H9 (cell line): ENCODE data around the gene PARD3. TPM values are rescaled to one million over a fixed set of nuclear protein-coding genes. Genes with fewer than 3 reads are reported as not detected.

Experiments
- DNase-seq: peaks from one replicate; pipeline ENCODE4 v3.0.0-alpha.2; 2017
- H2AFZ ChIP-seq: one replicate; pipeline ENCODE4 v1.6.1; 2013; ENCODE audit warnings: mild to moderate bottlenecking, low read length, control low read depth, moderate library complexity
- H2AK5ac ChIP-seq: 2 replicates; pipeline ENCODE4 v1.6.1; 2013; ENCODE audit warnings: low read length, control low read depth, mixed read lengths; ENCODE audit not compliant: insufficient read length
- H2BK120ac ChIP-seq: one replicate; pipeline ENCODE4 v1.6.1; 2013; ENCODE audit warnings: low read depth, mild to moderate bottlenecking, low read length, control low read depth, inconsistent platforms; ENCODE audit not compliant: poor library complexity, severe bottlenecking
- H2BK12ac ChIP-seq: 2 replicates; pipeline ENCODE4 v1.6.1; 2013; ENCODE audit warnings: low read length, control low read depth, mixed read lengths, low read depth; ENCODE audit not compliant: insufficient read length
- H2BK15ac ChIP-seq: 2 replicates; pipeline ENCODE4 v1.6.1; 2013; ENCODE audit warnings: low read depth, low read length, control low read depth
- H2BK20ac ChIP-seq: one replicate; pipeline ENCODE4 v1.6.1; 2013; ENCODE audit warnings: low read depth, mild to moderate bottlenecking, low read length, control low read depth, inconsistent platforms; ENCODE audit not compliant: poor library complexity, severe bottlenecking
- H2BK5ac ChIP-seq: 2 replicates; pipeline ENCODE4 v1.6.1; 2013; ENCODE audit warnings: low read length, control low read depth, mixed read lengths; ENCODE audit not compliant: insufficient read length
- H3K14ac ChIP-seq: 2 replicates; pipeline ENCODE4 v1.6.1; 2013; ENCODE audit warnings: low read length, control low read depth; ENCODE audit not compliant: insufficient read depth
- H3K18ac ChIP-seq: 2 replicates; pipeline ENCODE4 v1.6.1; 2013; ENCODE audit warnings: low read depth, mild to moderate bottlenecking, mixed read lengths, low read length, control low read depth; ENCODE audit not compliant: insufficient read length
- H3K23ac ChIP-seq: 2 replicates; pipeline ENCODE4 v1.6.1; 2013; ENCODE audit warnings: low read length, control low read depth, mixed read lengths, low read depth; ENCODE audit not compliant: insufficient read length
- H3K23me2 ChIP-seq: 2 replicates; pipeline ENCODE4 v1.6.1; 2013; ENCODE audit warnings: low read depth, mild to moderate bottlenecking, mixed read lengths, low read length, control low read depth; ENCODE audit not compliant: insufficient read length, poor library complexity, severe bottlenecking
- H3K27ac ChIP-seq: 2 replicates; pipeline ENCODE4 v1.5.1; 2013; ENCODE audit warnings: low read length, control low read depth, mixed read lengths, low read depth; ENCODE audit not compliant: insufficient read length
- H3K27me3 ChIP-seq: 2 replicates; pipeline ENCODE4 v1.6.1; 2013; ENCODE audit warnings: low read length, control low read depth, inconsistent platforms; ENCODE audit not compliant: insufficient read depth
- H3K4ac ChIP-seq: 2 replicates; pipeline ENCODE4 v1.6.1; 2013; ENCODE audit warnings: low read depth, mild to moderate bottlenecking, control low read depth, inconsistent platforms, low read length, moderate library complexity
- H3K4me1 ChIP-seq: 2 replicates; pipeline ENCODE4 v1.6.1; 2013; ENCODE audit warnings: low read length, control low read depth, inconsistent platforms; ENCODE audit not compliant: insufficient read depth
- H3K4me2 ChIP-seq: 2 replicates; pipeline ENCODE4 v1.6.1; 2013; ENCODE audit warnings: low read length, control low read depth, mixed read lengths; ENCODE audit not compliant: insufficient read length, insufficient read depth
- H3K56ac ChIP-seq: 2 replicates; pipeline ENCODE4 v1.6.1; 2013; ENCODE audit warnings: low read depth, mild to moderate bottlenecking, mixed read lengths, low read length, control low read depth; ENCODE audit not compliant: insufficient read length
- H3K79me1 ChIP-seq: 2 replicates; pipeline ENCODE4 v1.6.1; 2013; ENCODE audit warnings: low read depth, mild to moderate bottlenecking, moderate library complexity, low read length, control low read depth, inconsistent platforms; ENCODE audit not compliant: insufficient read depth, poor library complexity, severe bottlenecking
- H3K79me2 ChIP-seq: 2 replicates; pipeline ENCODE4 v1.6.1; 2013; ENCODE audit warnings: low read length, control low read depth, inconsistent platforms; ENCODE audit not compliant: insufficient read depth
- H3K9ac ChIP-seq: 2 replicates; pipeline ENCODE4 v1.6.1; 2013; ENCODE audit warnings: low read length, control low read depth, mixed read lengths; ENCODE audit not compliant: insufficient read length; ENCODE audit errors: extremely low read depth
- H3K9me3 ChIP-seq: one replicate; pipeline ENCODE4 v1.6.1; 2013; ENCODE audit warnings: low read depth, low read length, inconsistent platforms; ENCODE audit not compliant: control insufficient read depth
- H3T11ph ChIP-seq: one replicate; pipeline ENCODE4 v1.6.1; 2013; ENCODE audit warnings: mild to moderate bottlenecking, low read length, control low read depth, inconsistent platforms
- H4K20me1 ChIP-seq: one replicate; pipeline ENCODE4 v1.6.1; 2013; ENCODE audit not compliant: control insufficient read depth, insufficient read length, insufficient read depth
- H4K5ac ChIP-seq: 2 replicates; pipeline ENCODE4 v1.6.1; 2013; ENCODE audit warnings: low read depth, mild to moderate bottlenecking, mixed read lengths, low read length, control low read depth; ENCODE audit not compliant: insufficient read length
- H4K8ac ChIP-seq: replicated peaks from 2 replicates; pipeline ENCODE4 v1.6.1; 2013; ENCODE audit warnings: low read length, control low read depth, mixed read lengths, low read depth; ENCODE audit not compliant: insufficient read length
- H4K91ac ChIP-seq: 2 replicates; pipeline ENCODE4 v1.6.1; 2013; ENCODE audit warnings: low read depth, mild to moderate bottlenecking, moderate library complexity, mixed read lengths, low read length, control low read depth; ENCODE audit not compliant: insufficient read length
- H3K27ac Mint-ChIP-seq, 3 experiments: 2 replicates in 2 of 3; 3 replicates in 1 of 3; pipeline ENCODE4 v1.8.0; 2020 to 2021; ENCODE audit warnings: mixed read lengths in 3 of 3, mild to moderate bottlenecking in 1 of 3, moderate library complexity in 1 of 3
- H3K27me3 Mint-ChIP-seq: 2 replicates; pipeline ENCODE4 v1.8.0; 2021; ENCODE audit warnings: low read depth, mild to moderate bottlenecking, moderate library complexity, mixed read lengths
- H3K36me3 Mint-ChIP-seq, 3 experiments: 2 replicates in 2 of 3; 3 replicates in 1 of 3; pipeline ENCODE4 v1.8.0; 2020 to 2021; ENCODE audit warnings: low read depth in 3 of 3, mixed read lengths in 3 of 3; ENCODE audit not compliant: insufficient read depth in 1 of 3
- H3K4me1 Mint-ChIP-seq, 2 experiments: 2 replicates each; pipeline ENCODE4 v1.8.0; 2020; ENCODE audit warnings: mixed read lengths in 2 of 2
- H3K4me3 Mint-ChIP-seq, 2 experiments: 2 replicates in 1 of 2; 3 replicates in 1 of 2; pipeline ENCODE4 v1.8.0; 2020 to 2021; ENCODE audit warnings: mild to moderate bottlenecking in 2 of 2, mixed read lengths in 2 of 2, moderate library complexity in 1 of 2
- H3K9me3 Mint-ChIP-seq, 2 experiments: 2 replicates in 1 of 2; 3 replicates in 1 of 2; pipeline ENCODE4 v1.8.0; 2020; ENCODE audit warnings: mild to moderate bottlenecking in 2 of 2, mixed read lengths in 2 of 2, moderate library complexity in 1 of 2
- CTCF ChIP-seq: fragments of 200-600 bp; sonication (generic); conservative IDR thresholded peaks from 3 replicates; pipeline ENCODE4 v1.8.0; 2021; ENCODE audit warnings: antibody characterized with exemption, mild to moderate bottlenecking
- WGBS: extraction: QIAGEN DNeasy Blood & Tissue Kit; methylation state at CpG from one replicate; pipeline ENCODE4 v1.1.7; 2013; ENCODE audit warnings: missing lambda C conversion rate, low lambda C conversion rate, mixed read lengths; ENCODE audit not compliant: insufficient read length; ENCODE audit errors: extremely low coverage; 5-methylcytosine and 5-hydroxymethylcytosine counted together
- total RNA-seq: library from RNA; stranded (reverse); gene quantifications from 2 replicates; pipeline ENCODE4 v1.2.1, GENCODE V29; 2021

PARD3 gene
- total RNA-seq, 1 experiment from 2014 or later, result 44.7 TPM

DNA sequence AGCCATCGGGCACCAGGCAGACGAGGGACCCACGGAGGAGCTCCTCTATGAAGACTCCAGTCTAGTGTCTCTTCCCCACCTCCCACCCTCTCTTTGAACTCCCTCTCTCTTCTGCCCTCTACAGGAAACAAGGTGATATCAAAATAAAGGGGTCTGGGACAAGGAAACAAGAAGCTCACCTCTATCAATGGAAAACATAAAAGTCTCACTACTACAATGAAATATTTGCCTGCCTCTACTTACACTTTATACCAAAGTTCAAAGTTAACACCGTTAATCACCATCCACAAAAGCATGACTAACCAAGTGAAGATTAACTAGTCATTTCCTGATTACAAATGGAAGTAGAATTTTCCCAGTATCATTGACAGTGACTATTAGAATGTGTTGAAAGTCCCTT, 82.2 kb downstream of the PARD3 start:
- H3K9me3 Mint-ChIP-seq, result no peaks in the 10 kb centered on the region
- H4K5ac ChIP-seq, result no peak overlapping the region
- H2AK5ac ChIP-seq, result no peak overlapping the region
- H3K14ac ChIP-seq, result no peak overlapping the region
- no peak overlapping the region for H2AFZ ChIP-seq
- no peak overlapping the region for H2BK12ac ChIP-seq
- no peak overlapping the region for H3K18ac ChIP-seq
- H3K27ac ChIP-seq, result no peak overlapping the region
- no peak overlapping the region for H2BK20ac ChIP-seq
- no peaks in the 10 kb centered on the region for H4K20me1 ChIP-seq
- no peak overlapping the region for H2BK120ac ChIP-seq
- no peaks in the 10 kb centered on the region for H3K27me3 ChIP-seq
- peaks cover 7% of the 10 kb centered on the region; the same call in 1 of the 2 replicates for H3K79me2 ChIP-seq
- no peak overlapping the region; a peak in 1 of 7 replicates for H3K27ac Mint-ChIP-seq
- H3K9ac ChIP-seq, result no peak overlapping the region
- no peak for DNase-seq
- peaks cover 14% of the 10 kb centered on the region for H3K79me1 ChIP-seq
- H4K8ac ChIP-seq, result no peak overlapping the region
- H2BK5ac ChIP-seq, result no peak overlapping the region
- no peaks in the 10 kb centered on the region for H3K23me2 ChIP-seq
- TF ChIP-seq CTCF, result peak; percentile 67
- WGBS, result no CpG with 5 or more reads among the region's 4 CpGs
- no peak overlapping the region for H3K4ac ChIP-seq
- no peak overlapping the region for H3K4me3 Mint-ChIP-seq
- no peaks in the 10 kb centered on the region for H3K36me3 Mint-ChIP-seq
- H3K4me1 ChIP-seq, result peaks cover 5% of the 10 kb centered on the region
- H3K23ac ChIP-seq, result no peak overlapping the region
- H3K9me3 ChIP-seq, result no peaks in the 10 kb centered on the region
- no peak overlapping the region for H2BK15ac ChIP-seq
- H3K27me3 Mint-ChIP-seq, result no peaks in the 10 kb centered on the region
- H3K56ac ChIP-seq, result no peak overlapping the region
- no peak overlapping the region for H3K4me2 ChIP-seq
- peaks cover 24 to 26% of the 10 kb centered on the region in 2 experiments for H3K4me1 Mint-ChIP-seq
- H3T11ph ChIP-seq, result no peak overlapping the region
- H4K91ac ChIP-seq, result no peak overlapping the region
